SKM-1 treated with dmso at 0.1 percent for 144 hours (cell line): ENCODE measurements around the gene RBM20.
A peak's percentile ranks its signal among the peaks of the same experiment; 100 is the strongest.

Source experiments
- DNase-seq: peaks from one replicate; lab custom pipeline; 2025; ENCODE audit not compliant: unreplicated experiment; lab: John Stamatoyannopoulos, UW

Gene RBM20

GRCh38 chr10:110781139-110781538, 137.0 kb downstream of the RBM20 start:
- no peak for DNase-seq

- no peak for DNase-seq
These were observed 138.5 kb downstream of the RBM20 start for GRCh38 chr10:110782616-110783015.

GRCh38 chr10:110783509-110784107, 139.5 kb downstream of the RBM20 start:
- DNase-seq, result no peak

GRCh38 chr10:110784198-110784597, 140.1 kb downstream of the RBM20 start:
- no peak for DNase-seq

- DNase-seq, result no peak
These were observed 142.0 kb downstream of the RBM20 start for GRCh38 chr10:110786172-110786571.

GRCh38 chr10:110788620-110789385, 144.7 kb downstream of the RBM20 start:
- DNase-seq, result no peak

GRCh38 chr10:110789604-110790433, 145.7 kb downstream of the RBM20 start:
- DNase-seq, result no peak

- DNase-seq, result no peak
These were observed 146.9 kb downstream of the RBM20 start for GRCh38 chr10:110790913-110791506.

- DNase-seq, result no peak
These were observed 147.5 kb downstream of the RBM20 start for GRCh38 chr10:110791541-110792073.

GRCh38 chr10:110792476-110793125, 148.5 kb downstream of the RBM20 start:
- DNase-seq, result no peak

GRCh38 chr10:110793128-110793812, 149.1 kb downstream of the RBM20 start:
- no peak for DNase-seq

GRCh38 chr10:110793886-110794285, 149.8 kb downstream of the RBM20 start:
- no peak for DNase-seq

- DNase-seq, result no peak
These were observed 150.7 kb downstream of the RBM20 start for GRCh38 chr10:110794808-110795207.

- DNase-seq, result no peak
These were observed 153.3 kb downstream of the RBM20 start for GRCh38 chr10:110797416-110797815.

- no peak for DNase-seq
These were observed 154.2 kb downstream of the RBM20 start for GRCh38 chr10:110798340-110798739.

- no peak for DNase-seq
These were observed 158.0 kb downstream of the RBM20 start for GRCh38 chr10:110802090-110802489.

GRCh38 chr10:110802551-110803238, 158.6 kb downstream of the RBM20 start:
- peak; percentile 63 for DNase-seq

- DNase-seq, result no peak
These were observed 159.2 kb downstream of the RBM20 start for GRCh38 chr10:110803239-110803749.

GRCh38 chr10:110803830-110804338, 159.7 kb downstream of the RBM20 start:
- no peak for DNase-seq
